Right renal pelvis (tissue), 4 donors: ENCODE results near the gene RADIL. TPM values are rescaled to one million over a fixed set of nuclear protein-coding genes. Genes with fewer than 3 reads are reported as not detected.

Experiments used
- DNase-seq, 4 donors: peaks; one replicate each; pipeline ENCODE4 v3.0.0-alpha.2; 2013; ENCODE audit warnings: low read depth in 4 of 4, low spot score in 3 of 4, missing footprints in 1 of 4
- polyA plus RNA-seq, 4 donors: library from polyadenylated mRNA; unstranded; fragments of 120-200 nt; gene quantifications; one replicate each; pipeline ENCODE4 v1.2.1, GENCODE V29; 2013; ENCODE audit not compliant: insufficient read length in 4 of 4

RADIL gene
- polyA plus RNA-seq, 4 donors = 1.3 to 2.9 (median 2.3) TPM

GRCh38 chr7:4762121-4763055, 121.1 kb downstream of the RADIL start:
- no peak for DNase-seq

DNA sequence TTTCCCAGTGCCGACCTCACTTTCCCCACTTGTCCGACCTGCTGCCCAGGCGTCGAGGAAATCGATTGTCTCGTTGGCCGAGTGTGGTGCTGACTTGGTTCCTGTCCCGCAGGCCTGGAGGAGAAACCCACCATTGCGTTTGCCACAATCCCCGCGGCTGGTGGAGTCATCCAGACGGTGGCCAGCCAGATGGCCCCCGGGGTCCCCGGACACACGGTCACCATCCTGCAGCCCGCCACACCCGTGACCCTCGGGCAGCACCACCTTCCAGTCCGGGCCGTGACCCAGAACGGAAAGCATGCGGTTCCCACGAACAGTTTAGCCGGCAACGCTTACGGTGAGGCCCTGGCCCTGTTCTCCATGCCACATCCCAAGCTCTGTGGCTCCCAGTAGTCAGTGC, 122.6 kb downstream of the RADIL start:
- no peak for DNase-seq

DNA sequence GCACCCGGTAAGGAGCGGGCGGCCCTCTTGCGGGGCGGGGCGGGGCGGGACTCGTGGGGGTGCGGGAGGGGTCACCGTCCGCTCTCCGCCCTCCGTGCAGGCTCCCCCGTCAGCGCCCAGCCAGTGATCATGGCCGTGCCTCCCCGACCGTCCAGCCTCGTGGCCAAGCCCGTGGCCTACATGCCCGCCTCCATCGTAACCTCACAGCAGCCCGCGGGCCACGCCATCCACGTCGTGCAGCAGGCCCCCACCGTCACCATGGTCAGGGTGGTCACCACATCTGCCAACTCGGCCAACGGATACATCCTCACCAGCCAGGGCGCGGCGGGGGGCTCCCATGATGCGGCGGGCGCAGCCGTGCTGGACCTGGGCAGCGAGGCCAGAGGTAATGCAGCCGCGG, 124.3 kb downstream of the RADIL start:
- no peak for DNase-seq

DNA sequence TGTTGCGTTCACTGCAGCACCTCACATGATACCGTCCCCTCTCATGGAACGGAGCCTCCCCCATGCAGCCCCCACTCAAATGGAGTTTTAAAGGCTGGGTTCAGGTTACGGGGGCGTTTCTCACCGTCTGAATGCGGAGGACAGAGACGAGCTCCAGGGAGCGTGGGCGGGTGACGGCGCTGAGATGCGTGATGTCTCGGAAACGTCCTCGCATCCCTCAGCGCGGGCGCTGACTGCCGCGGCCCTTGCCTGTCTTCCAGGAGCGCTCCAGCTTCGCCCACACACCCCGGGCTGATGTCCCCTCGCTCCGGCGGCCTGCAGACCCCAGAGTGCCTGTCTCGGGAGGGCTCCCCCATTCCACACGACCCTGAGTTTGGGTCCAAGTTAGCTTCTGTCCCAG, 124.7 kb downstream of the RADIL start:
- no peak for DNase-seq

DNA sequence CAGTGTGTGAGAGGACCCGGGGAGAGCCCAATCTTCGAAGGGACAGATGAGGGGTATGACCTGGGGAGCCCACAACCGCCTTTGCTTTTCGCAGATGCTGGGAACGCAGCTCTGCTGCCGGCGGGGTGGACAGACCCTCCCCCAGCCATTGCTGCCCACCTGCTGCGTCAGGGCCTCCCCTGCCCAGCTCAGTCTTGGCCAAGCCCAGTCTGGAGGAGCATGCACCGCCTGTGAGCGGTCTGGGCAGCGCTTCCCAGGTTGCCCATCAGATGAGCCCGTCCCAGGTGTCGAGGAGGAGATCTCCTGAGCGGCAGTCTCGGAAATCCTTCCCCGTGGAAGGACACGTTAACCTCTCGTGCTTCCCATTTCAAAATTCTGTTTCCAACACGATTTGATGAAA, 125.4 kb downstream of the RADIL start:
- no peak for DNase-seq

- no peak for DNase-seq
Observed at GRCh38 chr7:4755045-4755444, 128.5 kb downstream of the RADIL start.

- no peak for DNase-seq
Observed at GRCh38 chr7:4754433-4755010, 129.0 kb downstream of the RADIL start.

GRCh38 chr7:4753598-4754432, 129.7 kb downstream of the RADIL start:
- peak in 2 of 4 donors; percentile 35 to 45 for DNase-seq

- no peak for DNase-seq
Observed at GRCh38 chr7:4751398-4751947, 132.0 kb downstream of the RADIL start.

- no peak for DNase-seq
Observed at GRCh38 chr7:4749798-4750197, 133.7 kb downstream of the RADIL start.

GRCh38 chr7:4749363-4749762, 134.2 kb downstream of the RADIL start:
- DNase-seq = no peak

Other genes with a start within 250 kb of the RADIL start
- gene FOXK1, start 201.4 kb downstream of the RADIL start, polyA plus RNA-seq = 10 to 100 TPM; 12.7 to 16.1 (median 13.9) TPM
- gene AP5Z1, start 108.1 kb downstream of the RADIL start, polyA plus RNA-seq = 10 to 100 TPM; 20.5 to 28.0 (median 21.6) TPM
- under 1 TPM; 0.06 to 0.16 (median 0.11) TPM for gene PAPOLB, start 21.7 kb downstream of the RADIL start, polyA plus RNA-seq
- under 1 TPM in 3 of 4 donors, not detected in 1; 0.10 to 0.42 (median 0.11) TPM for gene MMD2, start 75.5 kb upstream of the RADIL start, polyA plus RNA-seq
- gene RBAK, start 162.1 kb upstream of the RADIL start, polyA plus RNA-seq = 10 to 100 TPM; 21.3 to 25.8 (median 23.2) TPM